ENCODE measurements around the gene REM2.

The REM2 gene

GRCh38 chr14:22872833-22873520 lies 10.0 kb upstream of the REM2 start:
- DNase-seq (ENCODE audit: low read depth in 2 of 2): no peak

GRCh38 chr14:22875003-22875747 lies 7.8 kb upstream of the REM2 start:
- no peak for DNase-seq (ENCODE audit: low read depth in 2 of 2)

- DNase-seq (ENCODE audit: low read depth in 2 of 2): no peak
Observed at GRCh38 chr14:22875748-22876319, 7.2 kb upstream of the REM2 start.

GRCh38 chr14:22877000-22877501 lies 6.0 kb upstream of the REM2 start:
- DNase-seq (ENCODE audit: low read depth in 2 of 2): no peak

GRCh38 chr14:22878271-22879246 lies 4.5 kb upstream of the REM2 start:
- DNase-seq (ENCODE audit: low read depth in 2 of 2): no peak

GRCh38 chr14:22882064-22882463 lies 958 bp upstream of the REM2 start:
- no peak for DNase-seq (ENCODE audit: low read depth in 2 of 2)

- no peak for DNase-seq (ENCODE audit: low read depth in 2 of 2)
Observed at GRCh38 chr14:22882529-22883172, 371 bp upstream of the REM2 start.

GRCh38 chr14:22884076-22884737 lies 1.2 kb downstream of the REM2 start:
- no peak for DNase-seq (ENCODE audit: low read depth in 2 of 2)

GRCh38 chr14:22884738-22885523 lies 1.9 kb downstream of the REM2 start:
- DNase-seq (ENCODE audit: low read depth in 2 of 2): no peak

GRCh38 chr14:22885975-22886374 lies 3.0 kb downstream of the REM2 start:
- no peak for DNase-seq (ENCODE audit: low read depth in 2 of 2)

- DNase-seq (ENCODE audit: low read depth in 2 of 2): peak; percentile 59 to 60
Observed at GRCh38 chr14:22886500-22887259, 3.7 kb downstream of the REM2 start.

GRCh38 chr14:22887260-22887989 lies 4.4 kb downstream of the REM2 start:
- no peak for DNase-seq (ENCODE audit: low read depth in 2 of 2)

- peak; percentile 14 to 36 for DNase-seq (ENCODE audit: low read depth in 2 of 2)
Observed at GRCh38 chr14:22887990-22888378, 5.0 kb downstream of the REM2 start.

GRCh38 chr14:22888662-22889061 lies 5.6 kb downstream of the REM2 start:
- DNase-seq (ENCODE audit: low read depth in 2 of 2): no peak

GRCh38 chr14:22890416-22890815 lies 7.4 kb downstream of the REM2 start:
- DNase-seq (ENCODE audit: low read depth in 2 of 2): no peak

- no peak for DNase-seq (ENCODE audit: low read depth in 2 of 2)
Observed at GRCh38 chr14:22892488-22892887, 9.5 kb downstream of the REM2 start.

- no peak for DNase-seq (ENCODE audit: low read depth in 2 of 2)
Observed at GRCh38 chr14:22893706-22894105, 10.7 kb downstream of the REM2 start.

- no peak for DNase-seq (ENCODE audit: low read depth in 2 of 2)
Observed at GRCh38 chr14:22895402-22895801, 12.4 kb downstream of the REM2 start.

Measured in stimulated activated CD8-positive, alpha-beta memory T cell treated with anti-CD3 and anti-CD28 coated beads, Interleukin-2, amount 100 ng/mL, for 48 hours (primary cell).